HG03442 (cell line): Measurements from ENCODE around the gene ABCG1.
A peak's percentile ranks its signal among the peaks of the same experiment; 100 is the strongest.

Experiments
- ATAC-seq: cut with Tn5 transposase; IDR thresholded peaks from one replicate; pipeline ENCODE4 v1.9.1; 2021; ENCODE audit warnings: mild to moderate bottlenecking, moderate library complexity; ENCODE audit not compliant: unreplicated experiment

ABCG1 gene

GRCh38 chr21:42214081-42214750, 4.7 kb upstream of the ABCG1 start:
- no peak for ATAC-seq

- ATAC-seq, result no peak
Observed at GRCh38 chr21:42214921-42215320, 4.0 kb upstream of the ABCG1 start.

- ATAC-seq, result no peak
Observed at GRCh38 chr21:42215942-42216725, 2.8 kb upstream of the ABCG1 start.

GRCh38 chr21:42216726-42217572, 2.0 kb upstream of the ABCG1 start:
- no peak for ATAC-seq

- ATAC-seq, result no peak
Observed at GRCh38 chr21:42219606-42220137, 732 bp downstream of the ABCG1 start.

- ATAC-seq, result no peak
Observed at GRCh38 chr21:42220138-42220701, 1.3 kb downstream of the ABCG1 start.

- no peak for ATAC-seq
Observed at GRCh38 chr21:42221581-42222345, 2.8 kb downstream of the ABCG1 start.

- no peak for ATAC-seq
Observed at GRCh38 chr21:42222386-42222785, 3.4 kb downstream of the ABCG1 start.

GRCh38 chr21:42222821-42223390, 4.0 kb downstream of the ABCG1 start:
- no peak for ATAC-seq

GRCh38 chr21:42223826-42224575, 5.1 kb downstream of the ABCG1 start:
- ATAC-seq, result no peak

- no peak for ATAC-seq
Observed at GRCh38 chr21:42225042-42225441, 6.1 kb downstream of the ABCG1 start.

- ATAC-seq, result no peak
Observed at GRCh38 chr21:42225571-42226155, 6.7 kb downstream of the ABCG1 start.

GRCh38 chr21:42226626-42227025, 7.7 kb downstream of the ABCG1 start:
- no peak for ATAC-seq

- ATAC-seq, result peak; percentile 89
Observed at GRCh38 chr21:42227909-42228708, 9.2 kb downstream of the ABCG1 start.

GRCh38 chr21:42228709-42229220, 9.8 kb downstream of the ABCG1 start:
- ATAC-seq, result no peak

- no peak for ATAC-seq
Observed at GRCh38 chr21:42229676-42230075, 10.7 kb downstream of the ABCG1 start.

GRCh38 chr21:42230178-42230577, 11.2 kb downstream of the ABCG1 start:
- ATAC-seq, result no peak

GRCh38 chr21:42230636-42231035, 11.7 kb downstream of the ABCG1 start:
- no peak for ATAC-seq
